K562 (cell line): Measurements from ENCODE around the gene RDM1. TPM values are rescaled to one million over a fixed set of nuclear protein-coding genes. Genes with fewer than 3 reads are reported as not detected.

Experiments
- ATAC-seq: fragments of 200-7000 bp; cut with Tn5 transposase; 3 replicates; pipeline ENCODE4 v1.9.1; 2020; ENCODE audit warnings: moderate library complexity
- BruUV-seq: library from RNA; stranded (reverse); fragments of 400-500 nt; replicated peaks from 2 replicates; lab custom pipeline; 2021; lab: Mats Ljungman, UMichigan
- CTCF ChIA-PET: fragments of 300-600 bp; formaldehyde crosslinking; extraction: SDS; loops from one replicate; lab custom pipeline; 2021; ENCODE audit warnings: low intra/inter-chr PET ratio; lab: Yijun Ruan, JAX
- POLR2A ChIA-PET: fragments of 300-600, 350-650 bp; sonication (Branson Sonifier 250); formaldehyde crosslinking; extraction: SDS; loops from one replicate; lab custom pipeline; 2021; ENCODE audit warnings: antibody characterized with exemption, inconsistent platforms; lab: Yijun Ruan, JAX
- DNase-seq, 4 experiments: peaks; one replicate each; pipeline versions ENCODE4 v3.0.0 to v3.0.0-alpha.2; 2011 to 2018; ENCODE audit warnings: low spot score in 3 of 4, mixed read lengths in 3 of 4; ENCODE audit errors: extremely low read depth in 1 of 4
- FAIRE-seq: peaks from 2 replicates; lab custom pipeline; 2011; peaks lifted over from hg19 to GRCh38; lab: Jason Lieb, UNC
- H2AFZ ChIP-seq: 2 replicates; pipeline ENCODE4 v1.6.0; 2011; ENCODE audit warnings: low read depth, low read length, control low read depth, inconsistent platforms
- H3K27ac ChIP-seq: fragments of 200-600 bp; 3 replicates; pipeline ENCODE4 v1.8.0; 2011; ENCODE audit warnings: low read depth, mild to moderate bottlenecking, control low read depth, inconsistent platforms, low read length, moderate library complexity, mixed read lengths; ENCODE audit errors: extremely low read depth
- H3K27me3 ChIP-seq, 2 experiments: fragments of 300-600 bp in 1 of 2; 2 replicates in 1 of 2; 3 replicates in 1 of 2; pipeline versions ENCODE4 v1.6.0 to v1.8.0; 2011; ENCODE audit warnings: inconsistent platforms in 2 of 2, low read length in 2 of 2, mild to moderate bottlenecking in 1 of 2, mixed read lengths in 1 of 2, moderate library complexity in 1 of 2; ENCODE audit not compliant: control insufficient read depth in 2 of 2, insufficient read depth in 2 of 2
- H3K36me3 ChIP-seq: fragments of 300-600 bp; 3 replicates; pipeline ENCODE4 v1.8.0; 2011; ENCODE audit warnings: mild to moderate bottlenecking, low read length, inconsistent platforms; ENCODE audit not compliant: control insufficient read depth, insufficient read depth
- H3K4me1 ChIP-seq, 2 experiments: fragments of 200-600 bp in 1 of 2; replicated peaks in 1 of 2; 2 replicates in 1 of 2; 3 replicates in 1 of 2; pipeline versions ENCODE4 v1.5.1 to v1.8.0; 2011; ENCODE audit warnings: inconsistent platforms in 2 of 2, low read length in 2 of 2, mild to moderate bottlenecking in 1 of 2, mixed read lengths in 1 of 2, moderate library complexity in 1 of 2; ENCODE audit not compliant: control insufficient read depth in 2 of 2, insufficient read depth in 2 of 2
- H3K4me2 ChIP-seq: 2 replicates; pipeline ENCODE4 v1.6.1; 2011; ENCODE audit warnings: low read length, control low read depth, inconsistent platforms, mixed read lengths; ENCODE audit not compliant: insufficient read depth
- H3K4me3 ChIP-seq: fragments of 200-600 bp; sonication (generic), shearing (Covaris generic); 2 replicates; pipeline ENCODE4 v1.5.1; 2016; ENCODE audit warnings: control low read depth, inconsistent platforms
- H3K79me2 ChIP-seq: fragments of 200-600 bp; 3 replicates; pipeline ENCODE4 v1.8.0; 2011; ENCODE audit warnings: low read length, inconsistent platforms; ENCODE audit not compliant: control insufficient read depth, insufficient read depth
- H3K9ac ChIP-seq, 2 experiments: 2 replicates each; pipeline versions ENCODE4 v1.6.0 to v1.6.1; 2011; ENCODE audit warnings: low read depth in 2 of 2, low read length in 2 of 2, control low read depth in 1 of 2, inconsistent platforms in 1 of 2, mild to moderate bottlenecking in 1 of 2, mixed read lengths in 1 of 2; ENCODE audit not compliant: insufficient read depth in 1 of 2
- H3K9me1 ChIP-seq: one replicate; pipeline ENCODE4 v1.6.0; 2011; ENCODE audit warnings: inconsistent platforms, mild to moderate bottlenecking, low read length, moderate library complexity; ENCODE audit not compliant: control insufficient read depth, insufficient read depth
- H3K9me3 ChIP-seq: replicated peaks from 2 replicates; pipeline ENCODE4 v1.5.1; 2011; ENCODE audit warnings: low read depth, low read length, inconsistent platforms; ENCODE audit not compliant: control insufficient read depth, insufficient read depth
- H4K20me1 ChIP-seq: replicated peaks from 2 replicates; pipeline ENCODE4 v1.6.1; 2011; ENCODE audit warnings: low read length, inconsistent platforms, mixed read lengths; ENCODE audit not compliant: control insufficient read depth, insufficient read depth
- CXXC5 ChIP-seq: fragments of 250-450 bp; sonication (Bioruptor Pico); IDR thresholded peaks from 2 replicates; pipeline ENCODE4 v1.8.0; 2022; ENCODE audit warnings: inconsistent platforms, mild to moderate bottlenecking, moderate library complexity
- HNRNPLL ChIP-seq: fragments of 200-400 bp; formaldehyde crosslinking; IDR thresholded peaks from 2 replicates; pipeline ENCODE4 v1.6.1; 2017; ENCODE audit warnings: low read length, low read depth, mild to moderate bottlenecking; ENCODE audit not compliant: poor library complexity, severe bottlenecking
- SIN3A ChIP-seq, 2 experiments: fragments of 150-350 bp in 1 of 2; IDR thresholded peaks; 2 replicates each; pipeline ENCODE4 v1.6.1; 2011 to 2016; ENCODE audit warnings: borderline replicate concordance in 2 of 2, low read depth in 2 of 2, low read length in 2 of 2, mild to moderate bottlenecking in 2 of 2, moderate library complexity in 2 of 2; ENCODE audit not compliant: control insufficient read depth in 1 of 2
- SP2 ChIP-seq: IDR thresholded peaks from 2 replicates; pipeline ENCODE4 v1.6.1; 2011; ENCODE audit warnings: mild to moderate bottlenecking, low read depth, low read length, moderate library complexity; ENCODE audit not compliant: poor library complexity, severe bottlenecking; ENCODE audit errors: extremely low read depth
- ZNF133 ChIP-seq: fragments of 250-450 bp; sonication (Bioruptor Pico); IDR thresholded peaks from 2 replicates; pipeline ENCODE4 v1.4.0; 2020; ENCODE audit warnings: mild to moderate bottlenecking
- WGBS: fragments of 100-300 bp; shearing (Covaris generic); methylation state at CpG from one replicate; pipeline ENCODE4 v1.1.6; 2016; ENCODE audit warnings: low coverage, mixed read lengths; ENCODE audit not compliant: insufficient coverage; ENCODE audit errors: missing lambda C conversion rate; 5-methylcytosine and 5-hydroxymethylcytosine counted together
- in situ Hi-C: fragments of 300-500 bp; cut with MboI; formaldehyde crosslinking; loops from 4 replicates; pipeline ENCODE4 v1.15.0; 2018; ENCODE audit warnings: inconsistent platforms, mixed read lengths
- intact Hi-C: fragments of 100-400 bp; cut with micrococcal nuclease; formaldehyde crosslinking; loops from 2 replicates; pipeline ENCODE4 v1.14.2; 2022
- polyA plus RNA-seq, 8 experiments: library from polyadenylated mRNA; depleted of rRNA in 4 of 8; stranded (reverse) in 5 of 8; unstranded in 3 of 8; fragments of >200 nt; fragmentation: Nextera tagmentation in 2 of 8; fragmentation: Illumina TruSeq in 1 of 8; extraction: Ambion mirVana in 2 of 8; extraction: Trizol in 1 of 8; gene quantifications; 2 replicates each; pipeline versions ENCODE4 v1.2.1 to v1.2.3, GENCODE V29; 2011 to 2014; ENCODE audit warnings: inconsistent platforms in 1 of 8, missing spikeins in 1 of 8
- total RNA-seq, 7 experiments: library from RNA; depleted of rRNA in 6 of 7; stranded (reverse); fragments of >200 nt in 6 of 7; fragmentation: Illumina TruSeq in 2 of 7; extraction: Trizol in 2 of 7; gene quantifications; 2 replicates each; pipeline versions ENCODE4 v1.2.1 to v1.2.3, GENCODE V29; 2011 to 2021; ENCODE audit warnings: low replicate concordance in 1 of 7
- TF ChIP-seq, protein P1 (sequence below), 2 experiments: fragments of 450-650 bp; IDR thresholded peaks; 2 replicates each; pipeline ENCODE4 v1.6.1; 2016; ENCODE audit warnings: mild to moderate bottlenecking in 2 of 2, borderline replicate concordance in 1 of 2, low read depth in 1 of 2, moderate library complexity in 1 of 2
- TF ChIP-seq, protein P2 (sequence below): fragments of 450-650 bp; formaldehyde crosslinking; IDR thresholded peaks from 2 replicates; pipeline ENCODE4 v1.4.0; 2020; ENCODE audit warnings: mild to moderate bottlenecking, moderate library complexity
- TF ChIP-seq, protein P3 (sequence below), 2 experiments: fragments of 450-650 bp in 1 of 2; sonication (generic) in 1 of 2; formaldehyde crosslinking; conservative IDR thresholded peaks; 2 replicates each; pipeline versions ENCODE4 v1.4.0 to v1.8.1; 2020 to 2022; ENCODE audit warnings: mild to moderate bottlenecking in 1 of 2, missing genetic modification reagents in 1 of 2
- TF ChIP-seq, protein P4 (sequence below), 2 experiments: fragments of 450-650 bp; IDR thresholded peaks; 2 replicates each; pipeline ENCODE4 v1.6.1; 2016

RDM1 gene
- total and polyA plus RNA-seq, 9 of the 15 experiments (the other 6 are each of a cell fraction or from before 2014, with no cell fraction given), result 2.5 to 11.2 (median 5.4) TPM

DNA sequence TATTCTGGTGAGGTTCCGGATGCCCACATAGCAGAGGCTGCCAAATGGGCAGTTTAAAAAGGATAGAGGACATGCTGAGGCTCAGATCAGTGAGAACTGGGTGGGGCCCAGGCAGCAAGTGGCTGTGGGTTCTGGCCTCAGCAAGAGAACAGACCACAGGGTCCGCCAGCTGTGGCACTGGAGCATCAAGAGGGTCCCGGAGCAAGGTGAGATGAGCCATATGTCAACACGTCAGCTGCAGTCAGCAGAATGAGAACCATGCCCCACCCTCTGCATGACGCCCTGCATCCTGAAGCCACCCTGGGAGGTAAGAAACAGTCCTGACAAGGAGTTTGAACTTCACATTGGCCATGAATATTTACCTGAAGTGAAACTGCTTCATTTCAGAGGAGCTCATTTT lies 30.3 kb downstream of the RDM1 start:
- no peak overlapping the region for H3K4me3 ChIP-seq
- no peak for FAIRE-seq
- ATAC-seq, result peak; percentile 37
- BruUV-seq, result no TSS peak
- in situ Hi-C loops (no loop called here), intact Hi-C loops (no loop called here)
- ChIA-PET POLR2A (interaction anchor here (1.2 kb wide), 1 partner anchor 12 kb away, joined by 6 read pairs; no protein-coding TSS in a partner anchor), CTCF (no interaction called here)
- H3K9me3 ChIP-seq, result no peaks in the 10 kb centered on the region
- no peak for DNase-seq
- peak overlapping the region; percentile 44; the same call in 1 of the 2 replicates for H3K4me2 ChIP-seq
- peak overlapping the region in 1 of 2 experiments; percentile 42; a peak in 1 of 4 replicates for H3K9ac ChIP-seq
- H2AFZ ChIP-seq, result peak overlapping the region; percentile 74
- WGBS, result 50% methylated on average over 5 of the region's 5 CpGs
- no peaks in the 10 kb centered on the region for H3K79me2 ChIP-seq
- H4K20me1 ChIP-seq, result no peaks in the 10 kb centered on the region
- no peaks in the 10 kb centered on the region for H3K27me3 ChIP-seq
- no peak overlapping the region for H3K27ac ChIP-seq
- peaks cover 9 to 27% of the 10 kb centered on the region in 2 experiments; a peak in 4 of 5 replicates for H3K4me1 ChIP-seq
- H3K9me1 ChIP-seq, result no peaks in the 10 kb centered on the region
- no peaks in the 10 kb centered on the region for H3K36me3 ChIP-seq
- TF ChIP-seq, protein P1, sequence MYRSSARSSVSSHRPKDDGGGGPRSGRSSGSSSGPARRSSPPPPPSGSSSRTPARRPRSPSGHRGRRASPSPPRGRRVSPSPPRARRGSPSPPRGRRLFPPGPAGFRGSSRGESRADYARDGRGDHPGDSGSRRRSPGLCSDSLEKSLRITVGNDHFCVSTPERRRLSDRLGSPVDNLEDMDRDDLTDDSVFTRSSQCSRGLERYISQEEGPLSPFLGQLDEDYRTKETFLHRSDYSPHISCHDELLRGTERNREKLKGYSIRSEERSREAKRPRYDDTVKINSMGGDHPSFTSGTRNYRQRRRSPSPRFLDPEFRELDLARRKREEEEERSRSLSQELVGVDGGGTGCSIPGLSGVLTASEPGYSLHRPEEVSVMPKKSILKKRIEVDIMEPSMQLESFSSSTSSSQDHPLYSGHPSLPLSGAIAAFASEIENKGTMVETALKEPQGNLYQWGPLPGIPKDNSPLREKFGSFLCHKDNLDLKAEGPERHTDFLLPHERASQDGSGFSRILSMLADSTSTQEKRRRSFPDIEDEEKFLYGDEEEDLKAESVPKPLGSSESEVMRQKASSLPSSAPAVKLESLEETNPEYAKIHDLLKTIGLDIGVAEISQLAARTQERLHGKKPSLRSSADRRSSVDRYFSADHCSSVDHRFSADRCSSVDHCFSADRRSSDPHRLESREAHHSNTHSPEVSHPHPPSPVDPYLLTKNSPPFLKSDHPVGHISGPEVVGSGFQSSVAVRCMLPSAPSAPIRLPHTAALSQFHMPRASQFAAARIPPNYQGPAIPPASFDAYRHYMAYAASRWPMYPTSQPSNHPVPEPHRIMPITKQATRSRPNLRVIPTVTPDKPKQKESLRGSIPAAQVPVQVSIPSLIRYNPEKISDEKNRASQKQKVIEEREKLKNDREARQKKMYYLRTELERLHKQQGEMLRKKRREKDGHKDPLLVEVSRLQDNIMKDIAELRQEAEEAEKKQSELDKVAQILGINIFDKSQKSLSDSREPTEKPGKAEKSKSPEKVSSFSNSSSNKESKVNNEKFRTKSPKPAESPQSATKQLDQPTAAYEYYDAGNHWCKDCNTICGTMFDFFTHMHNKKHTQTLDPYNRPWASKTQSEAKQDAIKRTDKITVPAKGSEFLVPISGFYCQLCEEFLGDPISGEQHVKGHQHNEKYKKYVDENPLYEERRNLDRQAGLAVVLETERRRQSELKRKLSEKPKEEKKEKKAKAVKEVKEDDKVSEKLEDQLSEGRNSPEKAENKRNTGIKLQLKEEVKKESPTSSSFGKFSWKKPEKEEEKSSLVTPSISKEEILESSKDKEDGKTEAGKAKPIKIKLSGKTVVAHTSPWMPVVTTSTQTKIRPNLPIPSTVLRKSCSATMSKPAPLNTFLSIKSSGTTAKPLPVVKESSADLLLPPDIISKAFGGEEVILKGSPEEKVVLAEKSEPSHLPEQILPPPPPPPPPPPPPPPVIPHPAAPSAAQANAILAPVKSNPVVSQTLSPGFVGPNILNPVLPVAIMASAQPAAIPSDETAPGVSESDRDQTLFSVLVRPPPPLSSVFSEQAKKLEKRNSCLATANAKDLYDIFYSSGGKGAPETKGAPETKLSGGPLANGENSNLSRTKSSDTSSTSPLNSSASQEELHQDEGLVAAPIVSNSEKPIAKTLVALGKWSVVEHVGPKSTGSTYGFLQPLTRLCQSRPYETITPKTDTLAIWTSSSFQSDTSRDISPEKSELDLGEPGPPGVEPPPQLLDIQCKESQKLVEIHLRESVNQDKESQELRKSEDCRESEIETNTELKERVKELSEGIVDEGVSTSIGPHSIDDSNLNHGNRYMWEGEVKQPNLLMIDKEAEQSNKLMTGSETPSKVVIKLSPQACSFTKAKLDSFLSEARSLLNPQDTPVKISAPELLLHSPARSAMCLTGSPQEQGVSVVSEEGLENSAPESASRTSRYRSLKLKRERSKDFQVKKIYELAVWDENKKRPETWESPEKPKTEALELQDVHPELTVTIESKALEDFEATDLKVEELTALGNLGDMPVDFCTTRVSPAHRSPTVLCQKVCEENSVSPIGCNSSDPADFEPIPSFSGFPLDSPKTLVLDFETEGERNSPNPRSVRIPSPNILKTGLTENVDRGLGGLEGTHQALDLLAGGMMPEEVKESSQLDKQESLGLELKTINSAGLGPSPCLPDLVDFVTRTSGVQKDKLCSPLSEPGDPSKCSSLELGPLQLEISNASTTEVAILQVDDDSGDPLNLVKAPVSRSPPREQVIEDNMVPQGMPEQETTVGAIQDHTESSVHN (IDR thresholded peaks at IDR 0.05; ENCODE audit: borderline replicate concordance in 1 of 2, low read depth in 1 of 2), result no peak
- TF ChIP-seq HNRNPLL, result no peak
- no peak for TF ChIP-seq CXXC5 (CRISPR knock-in tag)
- TF ChIP-seq, protein P2, sequence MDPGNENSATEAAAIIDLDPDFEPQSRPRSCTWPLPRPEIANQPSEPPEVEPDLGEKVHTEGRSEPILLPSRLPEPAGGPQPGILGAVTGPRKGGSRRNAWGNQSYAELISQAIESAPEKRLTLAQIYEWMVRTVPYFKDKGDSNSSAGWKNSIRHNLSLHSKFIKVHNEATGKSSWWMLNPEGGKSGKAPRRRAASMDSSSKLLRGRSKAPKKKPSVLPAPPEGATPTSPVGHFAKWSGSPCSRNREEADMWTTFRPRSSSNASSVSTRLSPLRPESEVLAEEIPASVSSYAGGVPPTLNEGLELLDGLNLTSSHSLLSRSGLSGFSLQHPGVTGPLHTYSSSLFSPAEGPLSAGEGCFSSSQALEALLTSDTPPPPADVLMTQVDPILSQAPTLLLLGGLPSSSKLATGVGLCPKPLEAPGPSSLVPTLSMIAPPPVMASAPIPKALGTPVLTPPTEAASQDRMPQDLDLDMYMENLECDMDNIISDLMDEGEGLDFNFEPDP (CRISPR knock-in tag), result no peak
- TF ChIP-seq SIN3A (IDR thresholded peaks at IDR 0.05; ENCODE audit: borderline replicate concordance in 2 of 2, control insufficient read depth in 1 of 2, low read depth in 2 of 2, low read length in 2 of 2), result no peak
- TF ChIP-seq, protein P3, sequence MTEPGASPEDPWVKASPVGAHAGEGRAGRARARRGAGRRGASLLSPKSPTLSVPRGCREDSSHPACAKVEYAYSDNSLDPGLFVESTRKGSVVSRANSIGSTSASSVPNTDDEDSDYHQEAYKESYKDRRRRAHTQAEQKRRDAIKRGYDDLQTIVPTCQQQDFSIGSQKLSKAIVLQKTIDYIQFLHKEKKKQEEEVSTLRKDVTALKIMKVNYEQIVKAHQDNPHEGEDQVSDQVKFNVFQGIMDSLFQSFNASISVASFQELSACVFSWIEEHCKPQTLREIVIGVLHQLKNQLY (CRISPR knock-in tag; conservative IDR thresholded peaks at IDR 0.05), result no peak
- TF ChIP-seq, protein P4, sequence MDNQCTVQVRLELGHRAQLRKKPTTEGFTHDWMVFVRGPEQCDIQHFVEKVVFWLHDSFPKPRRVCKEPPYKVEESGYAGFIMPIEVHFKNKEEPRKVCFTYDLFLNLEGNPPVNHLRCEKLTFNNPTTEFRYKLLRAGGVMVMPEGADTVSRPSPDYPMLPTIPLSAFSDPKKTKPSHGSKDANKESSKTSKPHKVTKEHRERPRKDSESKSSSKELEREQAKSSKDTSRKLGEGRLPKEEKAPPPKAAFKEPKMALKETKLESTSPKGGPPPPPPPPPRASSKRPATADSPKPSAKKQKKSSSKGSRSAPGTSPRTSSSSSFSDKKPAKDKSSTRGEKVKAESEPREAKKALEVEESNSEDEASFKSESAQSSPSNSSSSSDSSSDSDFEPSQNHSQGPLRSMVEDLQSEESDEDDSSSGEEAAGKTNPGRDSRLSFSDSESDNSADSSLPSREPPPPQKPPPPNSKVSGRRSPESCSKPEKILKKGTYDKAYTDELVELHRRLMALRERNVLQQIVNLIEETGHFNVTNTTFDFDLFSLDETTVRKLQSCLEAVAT (IDR thresholded peaks at IDR 0.05), result no peak
- TF ChIP-seq ZNF133 (CRISPR knock-in tag), result no peak
- no peak for TF ChIP-seq SP2
